DMS153 treated with DMSO at 0.1 percent for 48 hours (cell line): Measurements from ENCODE around the gene BSND.

Experiments used
- DNase-seq: peaks from one replicate; lab custom pipeline; 2025; ENCODE audit not compliant: unreplicated experiment; lab: John Stamatoyannopoulos, UW

The BSND gene

DNA sequence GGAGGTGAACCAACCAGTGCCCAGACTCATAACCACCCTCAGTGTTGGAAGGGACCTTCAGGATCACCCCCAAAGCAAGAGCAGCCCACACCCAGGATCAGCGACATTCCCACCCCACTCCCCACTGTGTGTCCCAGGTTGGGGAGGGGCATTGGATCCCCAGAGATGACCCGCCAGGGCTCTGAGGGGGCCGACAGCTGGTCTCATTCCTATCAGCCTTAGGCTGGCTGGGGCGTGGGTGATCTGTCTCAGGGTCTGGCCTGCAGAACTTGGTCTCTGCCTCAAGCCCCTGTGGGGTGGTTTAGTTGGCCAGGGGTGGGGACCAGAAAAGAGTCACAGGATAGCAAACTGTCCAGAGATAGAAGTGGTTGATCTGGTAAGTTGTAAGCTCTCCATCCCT is 7.8 kb upstream of the BSND start:
- no peak for DNase-seq

- no peak for DNase-seq
Observed at GRCh38 chr1:54991939-54992338, 6.8 kb upstream of the BSND start.

DNA sequence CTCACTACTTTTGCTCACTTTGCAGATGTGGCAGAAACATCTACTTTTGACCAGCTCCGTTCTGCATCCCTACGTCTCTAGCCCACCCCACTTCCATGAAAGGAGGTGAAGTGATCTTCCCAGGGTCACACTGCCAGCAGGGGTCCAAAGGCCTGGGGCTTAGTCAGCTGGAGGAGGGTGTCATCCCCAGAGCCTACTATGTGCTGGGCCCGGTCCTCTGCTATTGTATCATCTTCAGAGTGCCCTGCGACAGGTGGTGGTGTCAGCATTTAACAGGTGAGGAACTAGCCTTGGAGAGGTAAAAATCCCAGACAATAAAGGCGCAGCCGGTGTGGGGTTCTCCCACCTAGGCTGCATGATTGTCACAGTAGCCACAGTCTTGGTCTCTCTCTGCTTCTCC is 5.6 kb upstream of the BSND start:
- DNase-seq, result no peak

DNA sequence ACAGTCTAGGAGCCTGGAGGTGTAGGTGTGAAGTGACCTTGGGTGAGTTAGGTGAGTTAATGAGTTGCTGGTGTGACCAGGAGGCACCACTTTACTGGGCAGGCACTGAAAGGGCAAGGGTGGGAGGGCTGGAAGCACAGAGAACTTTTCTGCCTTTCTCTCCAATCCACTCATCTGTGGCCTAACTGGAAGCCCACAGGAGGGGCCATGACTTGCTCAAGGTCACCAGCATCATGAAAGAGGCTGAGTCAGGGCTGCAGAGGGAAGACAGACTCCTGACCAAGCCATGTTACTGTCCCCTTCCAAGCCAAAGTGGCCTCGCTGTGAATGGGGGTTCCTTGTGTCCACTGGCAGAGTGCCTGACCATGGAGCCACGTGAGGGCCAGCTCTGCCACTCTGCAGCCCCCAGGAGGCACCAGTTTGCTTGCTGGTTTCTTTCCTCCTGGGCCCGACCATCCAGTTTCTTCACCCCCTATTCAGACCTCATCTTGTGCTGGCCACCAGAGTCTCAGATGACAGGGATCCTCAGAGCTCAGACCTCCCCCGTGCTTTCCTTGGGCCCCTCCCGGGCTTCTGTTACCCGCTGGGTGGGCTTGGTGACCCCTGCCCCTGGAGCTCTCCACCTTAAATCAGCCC is 4.3 kb upstream of the BSND start:
- no peak for DNase-seq

GRCh38 chr1:54995013-54995760 is 3.5 kb upstream of the BSND start:
- no peak for DNase-seq

DNA sequence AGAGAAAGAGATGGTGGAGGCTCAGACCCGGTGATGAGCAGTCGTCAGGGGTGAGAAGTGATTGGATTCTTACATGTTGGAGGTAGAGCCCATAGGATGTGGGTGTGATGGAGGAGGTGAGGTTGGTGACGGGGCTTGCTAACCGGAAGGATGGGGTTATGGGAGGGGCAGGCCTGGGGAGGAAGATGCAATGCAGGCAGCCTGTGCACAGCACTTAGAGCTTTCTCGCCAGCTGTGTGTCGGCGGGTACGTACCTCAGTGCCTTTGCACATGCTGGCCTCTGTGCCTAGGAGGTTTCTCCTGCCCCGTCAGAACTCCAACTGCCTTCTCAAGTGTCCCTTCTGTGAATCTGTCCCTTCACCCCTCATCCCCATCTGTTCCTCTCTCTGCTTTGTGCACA is 2.9 kb upstream of the BSND start:
- no peak for DNase-seq

DNA sequence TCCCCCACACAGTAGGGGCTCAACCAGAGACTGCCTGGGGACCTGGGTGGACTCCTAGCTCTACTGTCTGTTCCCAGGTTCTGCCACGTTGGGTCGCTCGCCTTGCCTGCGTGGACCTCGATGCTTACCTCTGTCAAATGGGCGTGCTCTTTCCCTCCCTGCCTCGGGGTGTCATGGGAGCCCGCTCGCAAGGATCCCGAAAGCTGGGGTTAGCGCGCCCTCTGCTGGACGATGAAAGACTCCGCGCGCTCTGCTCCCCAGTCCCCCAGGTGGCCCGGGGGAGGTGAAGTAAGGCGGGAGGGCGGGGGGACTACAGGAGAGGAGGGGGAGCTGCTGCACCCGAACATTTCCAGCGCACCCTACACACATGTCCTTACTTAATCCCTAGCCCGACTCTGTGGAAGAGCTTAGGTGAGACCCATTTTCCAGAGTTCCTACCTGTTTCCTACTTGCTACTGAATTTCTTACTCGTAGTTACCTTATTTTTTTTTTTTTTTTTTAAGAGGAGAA is 2.3 kb upstream of the BSND start:
- DNase-seq, result no peak

GRCh38 chr1:54996869-54997710 is 1.6 kb upstream of the BSND start:
- no peak for DNase-seq

DNA sequence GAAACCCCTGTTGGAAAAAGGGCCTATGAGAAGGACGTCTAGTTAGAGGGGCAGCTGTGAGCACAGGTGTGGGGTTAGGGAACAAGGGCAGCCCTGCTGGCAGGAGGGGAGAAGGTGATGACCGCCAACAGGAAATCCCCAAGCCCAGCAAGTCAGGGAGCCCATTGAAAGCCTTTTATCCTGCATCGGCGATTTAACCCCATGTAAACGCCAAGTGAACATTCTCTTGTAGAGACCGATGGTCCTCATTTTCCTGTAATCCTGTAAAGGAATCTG is 1.1 kb upstream of the BSND start:
- no peak for DNase-seq

- DNase-seq, result no peak
Observed at GRCh38 chr1:54998100-54998499, 633 bp upstream of the BSND start.

GRCh38 chr1:55000110-55001085 is 1.7 kb downstream of the BSND start:
- no peak for DNase-seq

GRCh38 chr1:55001311-55001710 is 2.6 kb downstream of the BSND start:
- DNase-seq, result no peak

- DNase-seq, result no peak
Observed at GRCh38 chr1:55002686-55003085, 4.0 kb downstream of the BSND start.

- DNase-seq, result no peak
Observed at GRCh38 chr1:55005351-55006140, 6.8 kb downstream of the BSND start.

DNA sequence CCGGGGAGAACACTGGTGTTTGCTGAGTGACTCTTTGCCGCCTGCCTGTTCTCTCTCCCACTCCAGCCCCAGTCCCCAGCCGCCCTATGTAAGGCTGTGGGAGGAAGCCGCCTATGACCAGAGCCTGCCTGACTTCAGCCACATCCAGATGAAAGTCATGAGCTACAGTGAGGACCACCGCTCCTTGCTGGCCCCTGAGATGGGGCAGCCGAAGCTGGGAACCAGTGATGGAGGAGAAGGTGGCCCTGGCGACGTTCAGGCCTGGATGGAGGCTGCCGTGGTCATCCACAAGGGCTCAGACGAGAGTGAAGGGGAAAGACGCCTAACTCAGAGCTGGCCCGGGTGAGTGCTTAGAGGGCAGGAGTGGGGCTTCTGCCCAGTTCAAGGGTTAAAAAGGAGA is 8.2 kb downstream of the BSND start:
- DNase-seq, result no peak

GRCh38 chr1:55007625-55008024 is 8.9 kb downstream of the BSND start:
- no peak for DNase-seq

DNA sequence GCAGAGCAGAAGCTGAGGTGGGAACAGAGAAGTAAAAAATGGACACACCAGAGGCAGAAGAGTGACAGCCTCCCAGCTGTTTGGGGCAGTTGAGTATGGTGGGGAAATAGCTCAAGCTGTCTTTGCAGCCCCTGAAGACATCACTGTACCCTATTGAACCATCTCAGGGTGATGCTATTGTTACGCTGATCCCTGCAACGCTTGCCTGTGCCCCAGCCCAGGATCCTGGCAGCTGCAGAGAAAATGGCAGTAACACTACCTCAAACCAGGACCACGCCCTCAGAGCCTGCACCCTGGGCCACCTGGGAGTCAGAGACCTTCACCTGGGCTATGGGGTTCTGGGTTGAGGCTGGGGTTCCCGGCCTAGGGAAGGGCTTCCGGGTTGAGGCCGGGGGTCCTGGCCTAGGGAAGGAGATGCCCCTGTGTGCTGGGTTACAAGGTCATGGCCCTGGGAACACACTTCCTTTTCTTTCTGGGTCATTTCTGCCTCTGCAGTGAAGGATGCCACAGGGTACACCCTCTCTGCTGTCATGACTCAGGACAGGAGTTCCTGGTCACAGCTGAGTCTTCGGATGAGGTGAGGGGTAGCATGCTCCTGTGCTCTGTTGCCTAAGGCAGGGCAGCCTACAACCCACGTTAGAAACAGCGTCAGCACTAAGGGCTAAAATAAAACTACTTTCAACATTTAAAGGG is 11.6 kb downstream of the BSND start:
- no peak for DNase-seq

DNA sequence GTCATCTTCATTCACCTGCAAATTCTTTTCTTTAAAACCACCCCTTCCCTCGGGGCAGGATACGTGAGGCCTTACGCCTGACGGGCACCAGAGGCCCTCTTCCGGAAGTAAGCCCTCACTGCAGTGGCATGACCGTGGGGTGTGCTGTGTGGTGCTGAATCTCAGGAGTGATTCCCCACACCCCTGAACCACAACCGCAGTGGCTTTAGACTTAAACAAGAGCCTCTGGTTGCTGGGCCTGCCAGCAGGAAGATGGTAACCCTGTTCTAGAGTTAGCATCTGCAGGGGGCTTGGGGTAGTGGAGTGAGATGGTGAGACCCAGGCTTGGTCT is 12.1 kb downstream of the BSND start:
- no peak for DNase-seq

DNA sequence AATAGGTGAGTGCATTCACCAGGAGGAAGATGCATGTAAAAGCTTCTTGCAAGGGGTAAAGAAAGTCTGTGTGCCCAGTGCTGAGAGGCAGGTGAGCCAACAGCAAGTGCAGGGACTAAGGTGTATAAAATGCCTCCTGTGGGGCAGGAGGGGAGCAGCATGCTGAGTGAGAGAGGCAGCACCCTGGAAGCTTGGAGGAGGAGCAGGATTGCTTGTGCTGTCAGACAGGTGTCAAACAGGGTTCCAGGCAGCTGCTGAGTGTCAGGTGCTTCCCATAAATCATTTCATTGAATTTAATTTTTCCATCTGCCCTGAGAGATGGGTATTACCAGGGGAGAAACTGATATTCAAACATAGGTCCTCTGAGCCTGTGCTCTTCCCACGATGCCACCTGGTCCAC is 13.9 kb downstream of the BSND start:
- DNase-seq, result no peak

GRCh38 chr1:55015123-55015522 is 16.4 kb downstream of the BSND start:
- no peak for DNase-seq
